ENCODE results near the gene PTPN12. TPM values are rescaled to one million over a fixed set of nuclear protein-coding genes. Genes with fewer than 3 reads are reported as not detected.
"Not testable (repeated sequence)": the region's sequence is repeated elsewhere in the genome, so short reads cannot be mapped to it uniquely, and the experiment has no call there.

Gene PTPN12
- total and polyA plus RNA-seq, 2 donors (not counting 1 experiment from before 2014, with no cell fraction given): 42.3 to 47.8 TPM

- Histone ChIP-seq H4K20me1 (ENCODE audit: control insufficient read depth, extremely low read depth, insufficient read depth, low read length) (no peaks in the 10 kb centered on the region), H3K4me3 (replicated peaks in 1 of 4; ENCODE audit: control extremely low read depth in 1 of 4, insufficient read depth in 1 of 4, low read depth in 3 of 4, low read length in 4 of 4) (no peak overlapping the region), H3K4me1 (ENCODE audit: control insufficient read depth, extremely low read depth, insufficient read depth, low read length) (no peaks in the 10 kb centered on the region), H3K9ac (ENCODE audit: insufficient read depth, low read length) (no peak overlapping the region), H3K9me3 (ENCODE audit: control insufficient read depth, insufficient read depth, low read depth, low read length) (no peaks in the 10 kb centered on the region), H3K27me3 (ENCODE audit: control insufficient read depth, insufficient read depth, low read length) (no peaks in the 10 kb centered on the region), H3K27ac (ENCODE audit: insufficient read depth, low read length) (no peak overlapping the region), H3K4me2 (ENCODE audit: extremely low read depth, insufficient read depth, low read length) (no peak overlapping the region), H3K36me3 (ENCODE audit: control insufficient read depth, insufficient read depth, low read length) (no peaks in the 10 kb centered on the region), H2AFZ (ENCODE audit: low read length) (no peak overlapping the region), H3K79me2 (ENCODE audit: control insufficient read depth, insufficient read depth, low read length) (no peaks in the 10 kb centered on the region)
- TF ChIP-seq EZH2 (IDR thresholded peaks at IDR 0.05; ENCODE audit: low read length, missing control alignments) (no peak), CTCF (conservative IDR thresholded peaks at IDR 0.05 in 1 of 2, IDR thresholded peaks at IDR 0.05 in 1 of 2; ENCODE audit: low read depth in 1 of 2, low read length in 2 of 2) (no peak)
- no peak for DNase-seq (ENCODE audit: low read depth in 2 of 2)
Observed at GRCh38 chr7:77506899-77507298, 30.2 kb upstream of the PTPN12 start.

GRCh38 chr7:77513002-77513670 lies 24.0 kb upstream of the PTPN12 start:
- not testable (repeated sequence) for H3K4me1 ChIP-seq (ENCODE audit: control insufficient read depth, extremely low read depth, insufficient read depth, low read length); H2AFZ ChIP-seq (ENCODE audit: low read length); H3K9me3 ChIP-seq (ENCODE audit: control insufficient read depth, insufficient read depth, low read depth, low read length); H3K9ac ChIP-seq (ENCODE audit: insufficient read depth, low read length); H3K36me3 ChIP-seq (ENCODE audit: control insufficient read depth, insufficient read depth, low read length); H3K79me2 ChIP-seq (ENCODE audit: control insufficient read depth, insufficient read depth, low read length); H3K4me3 ChIP-seq (replicated peaks in 1 of 4; ENCODE audit: control extremely low read depth in 1 of 4, insufficient read depth in 1 of 4, low read depth in 3 of 4, low read length in 4 of 4); DNase-seq (ENCODE audit: low read depth in 2 of 2); H3K4me2 ChIP-seq (ENCODE audit: extremely low read depth, insufficient read depth, low read length); H4K20me1 ChIP-seq (ENCODE audit: control insufficient read depth, extremely low read depth, insufficient read depth, low read length); H3K27me3 ChIP-seq (ENCODE audit: control insufficient read depth, insufficient read depth, low read length); H3K27ac ChIP-seq (ENCODE audit: insufficient read depth, low read length)

- TF ChIP-seq EZH2 (IDR thresholded peaks at IDR 0.05; ENCODE audit: low read length, missing control alignments) (no peak), CTCF (conservative IDR thresholded peaks at IDR 0.05 in 1 of 2, IDR thresholded peaks at IDR 0.05 in 1 of 2; ENCODE audit: low read depth in 1 of 2, low read length in 2 of 2) (no peak)
- DNase-seq (ENCODE audit: low read depth in 2 of 2): no peak
- no peaks in the 10 kb centered on the region for H4K20me1 ChIP-seq (ENCODE audit: control insufficient read depth, extremely low read depth, insufficient read depth, low read length)
Observed at GRCh38 chr7:77516085-77516484, 21.0 kb upstream of the PTPN12 start.

More at GRCh38 chr7:77516085-77516484, 21.0 kb upstream of the PTPN12 start:
- no peaks in the 10 kb centered on the region for H3K79me2 ChIP-seq (ENCODE audit: control insufficient read depth, insufficient read depth, low read length)
- H3K27me3 ChIP-seq (ENCODE audit: control insufficient read depth, insufficient read depth, low read length): no peaks in the 10 kb centered on the region
- H3K9ac ChIP-seq (ENCODE audit: insufficient read depth, low read length): no peak overlapping the region
- H3K4me3 ChIP-seq (replicated peaks in 1 of 4; ENCODE audit: control extremely low read depth in 1 of 4, insufficient read depth in 1 of 4, low read depth in 3 of 4, low read length in 4 of 4): no peak overlapping the region
- no peaks in the 10 kb centered on the region for H3K4me1 ChIP-seq (ENCODE audit: control insufficient read depth, extremely low read depth, insufficient read depth, low read length)
- H3K4me2 ChIP-seq (ENCODE audit: extremely low read depth, insufficient read depth, low read length): no peak overlapping the region
- H3K36me3 ChIP-seq (ENCODE audit: control insufficient read depth, insufficient read depth, low read length): no peaks in the 10 kb centered on the region
- no peaks in the 10 kb centered on the region for H3K9me3 ChIP-seq (ENCODE audit: control insufficient read depth, insufficient read depth, low read depth, low read length)
- no peak overlapping the region for H3K27ac ChIP-seq (ENCODE audit: insufficient read depth, low read length)
- H2AFZ ChIP-seq (ENCODE audit: low read length): no peak overlapping the region
